B cell (primary cell): ENCODE measurements around the gene ICA1. TPM values are rescaled to one million over a fixed set of nuclear protein-coding genes. Genes with fewer than 3 reads are reported as not detected.

Experiments
- ATAC-seq: fragments of 200-7000 bp; cut with Tn5 transposase; one replicate; pipeline ENCODE4 v1.10.0; 2021; ENCODE audit warnings: low read depth, mild to moderate bottlenecking, moderate number of reproducible peaks, moderate library complexity
- CTCF ChIA-PET: fragments of 350-600 bp; sonication (Branson Sonifier 250); formaldehyde crosslinking; loops from one replicate; lab custom pipeline; 2021; ENCODE audit warnings: antibody characterized with exemption, inconsistent platforms; lab: Charles Lee
- POLR2A ChIA-PET: fragments of 350-600 bp; sonication (Branson Sonifier 250); formaldehyde crosslinking; loops from one replicate; lab custom pipeline; 2021; ENCODE audit warnings: antibody characterized with exemption; lab: Charles Lee
- DNase-seq: peaks from one replicate; pipeline ENCODE4 v3.0.0; 2013
- H2AFZ ChIP-seq: 2 replicates; pipeline ENCODE4 v1.6.1; 2012; ENCODE audit warnings: mild to moderate bottlenecking, low read depth, low read length; ENCODE audit not compliant: insufficient read depth, poor library complexity, severe bottlenecking
- H3K27ac ChIP-seq, 2 donors: 1 replicate in 1 of 2; 2 replicates in 1 of 2; pipeline ENCODE4 v1.5.1; 2012 to 2013; ENCODE audit warnings: low read length in 2 of 2, mild to moderate bottlenecking in 2 of 2, moderate library complexity in 1 of 2
- H3K27me3 ChIP-seq, 4 experiments: fragments of 200-600 bp in 1 of 4; sonication (generic) in 1 of 4; replicated peaks in 1 of 4; 1 replicate in 2 of 4; 2 replicates in 2 of 4; pipeline versions ENCODE4 v1.6.1 to v1.7.0; 2013 to 2016; ENCODE audit warnings: low read length in 3 of 4, mild to moderate bottlenecking in 2 of 4, mixed read lengths in 1 of 4, moderate library complexity in 1 of 4; ENCODE audit not compliant: insufficient read depth in 4 of 4, control insufficient read depth in 3 of 4; ENCODE audit errors: control extremely low read depth in 1 of 4
- H3K36me3 ChIP-seq, 2 experiments: replicated peaks in 1 of 2; 1 replicate in 1 of 2; 2 replicates in 1 of 2; pipeline versions ENCODE4 v1.6.1 to v1.7.1; 2013; ENCODE audit warnings: low read length in 1 of 2; ENCODE audit not compliant: insufficient read depth in 2 of 2, control insufficient read depth in 1 of 2; ENCODE audit errors: control extremely low read depth in 1 of 2, extremely low read depth in 1 of 2
- H3K4me1 ChIP-seq, 2 donors: fragments of 200-600 bp in 1 of 2; sonication (generic) in 1 of 2; 1 replicate in 1 of 2; 2 replicates in 1 of 2; pipeline versions ENCODE4 v1.5.1 to v1.6.1; 2013 to 2017; ENCODE audit warnings: low read length in 2 of 2; ENCODE audit not compliant: control insufficient read depth in 2 of 2, insufficient read depth in 2 of 2
- H3K4me2 ChIP-seq: replicated peaks from 2 replicates; pipeline ENCODE3; 2012; ENCODE audit warnings: mild to moderate bottlenecking, low read depth, low read length; ENCODE audit not compliant: poor library complexity, severe bottlenecking
- H3K4me3 ChIP-seq, 5 experiments: fragments of 200-600 bp in 1 of 5; sonication (generic) in 1 of 5; 1 replicate in 3 of 5; 2 replicates in 2 of 5; pipeline versions ENCODE4 v1.5.1 to v1.7.0; 2011 to 2016; ENCODE audit warnings: low read length in 4 of 5, mild to moderate bottlenecking in 4 of 5, low read depth in 2 of 5, control low read depth in 1 of 5, moderate library complexity in 1 of 5; ENCODE audit not compliant: insufficient read depth in 1 of 5; ENCODE audit errors: control extremely low read depth in 1 of 5, extremely low read depth in 1 of 5
- H3K79me2 ChIP-seq: fragments of 200-600 bp; sonication (generic); one replicate; pipeline ENCODE4 v1.6.0; 2016; ENCODE audit warnings: low read length; ENCODE audit not compliant: control insufficient read depth, insufficient read depth
- H3K9ac ChIP-seq: fragments of 200-600 bp; sonication (generic); 2 replicates; pipeline ENCODE4 v1.6.1; 2017; ENCODE audit warnings: mild to moderate bottlenecking, low read length, moderate library complexity
- H3K9me3 ChIP-seq, 3 donors: one replicate each; pipeline versions ENCODE4 v1.6.1 to v1.7.1; 2013; ENCODE audit warnings: low read length in 2 of 3; ENCODE audit not compliant: control insufficient read depth in 2 of 3, insufficient read depth in 1 of 3; ENCODE audit errors: control extremely low read depth in 1 of 3
- H4K20me1 ChIP-seq: 2 replicates; pipeline ENCODE4 v1.6.0; 2012; ENCODE audit warnings: mild to moderate bottlenecking, low read length; ENCODE audit not compliant: insufficient read depth, control insufficient read depth, poor library complexity, severe bottlenecking
- H3K27ac Mint-ChIP-seq: one replicate; pipeline ENCODE4 v1.8.0; 2021; ENCODE audit warnings: mixed read lengths
- H3K27me3 Mint-ChIP-seq: one replicate; pipeline ENCODE4 v1.8.0; 2021; ENCODE audit warnings: mixed read lengths
- H3K4me1 Mint-ChIP-seq: one replicate; pipeline ENCODE4 v1.8.0; 2021; ENCODE audit warnings: mixed read lengths
- H3K4me3 Mint-ChIP-seq: one replicate; pipeline ENCODE4 v1.8.0; 2021; ENCODE audit warnings: mixed read lengths
- H3K9me3 Mint-ChIP-seq: one replicate; pipeline ENCODE4 v1.8.0; 2022; ENCODE audit warnings: mixed read lengths; ENCODE audit not compliant: insufficient read depth
- EZH2 ChIP-seq: IDR thresholded peaks from 2 replicates; pipeline ENCODE4 v1.6.1; 2012; ENCODE audit warnings: borderline replicate concordance, low read depth, mild to moderate bottlenecking, moderate library complexity, low read length; ENCODE audit not compliant: insufficient read depth, poor library complexity, severe bottlenecking
- WGBS: methylation state at CpG from one replicate; pipeline ENCODE4 v1.1.5; 2013; ENCODE audit warnings: missing lambda C conversion rate; ENCODE audit not compliant: insufficient coverage; 5-methylcytosine and 5-hydroxymethylcytosine counted together
- intact Hi-C: fragments of 100-400 bp; cut with micrococcal nuclease; formaldehyde crosslinking; loops from one replicate; pipeline ENCODE4 v1.10.0; 2022
- polyA plus RNA-seq: library from polyadenylated mRNA; depleted of rRNA; stranded (reverse); fragments of >200 nt; gene quantifications from 2 replicates; pipeline ENCODE4 v1.2.3, GENCODE V29; 2012
- total RNA-seq, 2 donors: library from RNA; stranded (reverse); fragments of 120-200 nt in 1 of 2; gene quantifications; 1 replicate in 1 of 2; 2 replicates in 1 of 2; pipeline versions ENCODE4 v1.2.3 to v1.2.4, GENCODE V29; 2013 to 2022
- TF ChIP-seq, protein P1 (sequence below): fragments of 200-600 bp; IDR thresholded peaks from one replicate; pipeline ENCODE4 v1.8.0; 2022; ENCODE audit warnings: antibody characterized with exemption, mild to moderate bottlenecking

The ICA1 gene
- total and polyA plus RNA-seq, 2 donors (not counting 1 experiment from before 2014, with no cell fraction given), result 0.03 TPM; not detected in 1

- Mint-ChIP-seq H3K4me1 (no peaks in the 10 kb centered on the region), H3K27me3 (peaks cover 12% of the 10 kb centered on the region), H3K27ac (no peak overlapping the region), H3K4me3 (no peak overlapping the region), H3K9me3 (no peaks in the 10 kb centered on the region)
- H3K9me3 ChIP-seq, result no peaks in the 10 kb centered on the region
- TF ChIP-seq EZH2, result no peak
- TF ChIP-seq, protein P1, sequence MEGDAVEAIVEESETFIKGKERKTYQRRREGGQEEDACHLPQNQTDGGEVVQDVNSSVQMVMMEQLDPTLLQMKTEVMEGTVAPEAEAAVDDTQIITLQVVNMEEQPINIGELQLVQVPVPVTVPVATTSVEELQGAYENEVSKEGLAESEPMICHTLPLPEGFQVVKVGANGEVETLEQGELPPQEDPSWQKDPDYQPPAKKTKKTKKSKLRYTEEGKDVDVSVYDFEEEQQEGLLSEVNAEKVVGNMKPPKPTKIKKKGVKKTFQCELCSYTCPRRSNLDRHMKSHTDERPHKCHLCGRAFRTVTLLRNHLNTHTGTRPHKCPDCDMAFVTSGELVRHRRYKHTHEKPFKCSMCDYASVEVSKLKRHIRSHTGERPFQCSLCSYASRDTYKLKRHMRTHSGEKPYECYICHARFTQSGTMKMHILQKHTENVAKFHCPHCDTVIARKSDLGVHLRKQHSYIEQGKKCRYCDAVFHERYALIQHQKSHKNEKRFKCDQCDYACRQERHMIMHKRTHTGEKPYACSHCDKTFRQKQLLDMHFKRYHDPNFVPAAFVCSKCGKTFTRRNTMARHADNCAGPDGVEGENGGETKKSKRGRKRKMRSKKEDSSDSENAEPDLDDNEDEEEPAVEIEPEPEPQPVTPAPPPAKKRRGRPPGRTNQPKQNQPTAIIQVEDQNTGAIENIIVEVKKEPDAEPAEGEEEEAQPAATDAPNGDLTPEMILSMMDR, result no peak
- H4K20me1 ChIP-seq, result no peaks in the 10 kb centered on the region
- no peak overlapping the region for H3K4me2 ChIP-seq
- no peaks in the 10 kb centered on the region for H3K36me3 ChIP-seq
- no peak overlapping the region for H3K27ac ChIP-seq
- POLR2A ChIA-PET, result no interaction called here
- H3K79me2 ChIP-seq, result no peaks in the 10 kb centered on the region
- H3K4me3 ChIP-seq, result no peak overlapping the region
- intact Hi-C loops, result no loop called here
- H3K9ac ChIP-seq, result no peak overlapping the region
- H3K27me3 ChIP-seq, result peaks cover 0 to 3% (median 0%) of the 10 kb centered on the region in 4 experiments
- ATAC-seq (no peak), DNase-seq (no peak)
- no peak overlapping the region for H2AFZ ChIP-seq
- H3K4me1 ChIP-seq, result no peaks in the 10 kb centered on the region
- no CpG with 5 or more reads among the region's 1 CpG for WGBS
- CTCF ChIA-PET, result no interaction called here
These were observed 22.6 kb upstream of the ICA1 start for GRCh38 chr7:8284606-8285005.

DNA sequence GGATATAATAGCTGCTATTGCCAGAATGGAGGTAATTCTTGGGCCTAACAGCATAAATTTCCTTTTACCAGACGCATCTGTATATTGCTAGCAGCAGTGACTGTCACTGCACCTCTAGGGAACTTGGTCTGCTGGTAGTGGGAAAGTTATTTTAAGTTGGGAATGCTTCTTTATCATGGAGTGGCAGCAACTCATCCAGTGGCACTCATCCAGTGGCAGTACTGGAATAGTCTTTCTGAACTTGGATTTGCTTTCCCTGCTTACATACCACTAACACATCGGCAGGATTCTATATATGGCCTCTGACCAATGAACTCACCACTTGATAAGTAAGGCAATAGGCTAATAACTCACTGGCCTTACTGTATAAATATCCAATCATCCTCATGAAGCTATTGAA, 22.0 kb upstream of the ICA1 start:
- Histone ChIP-seq H3K79me2 (no peaks in the 10 kb centered on the region), H3K4me2 (no peak overlapping the region), H3K27me3 (no peaks in the 10 kb centered on the region), H3K4me3 (no peak overlapping the region), H3K36me3 (no peaks in the 10 kb centered on the region), H3K9me3 (no peaks in the 10 kb centered on the region), H3K4me1 (no peaks in the 10 kb centered on the region), H2AFZ (no peak overlapping the region), H3K9ac (no peak overlapping the region), H3K27ac (no peak overlapping the region), H4K20me1 (no peaks in the 10 kb centered on the region)
- CTCF ChIA-PET, result no interaction called here
- POLR2A ChIA-PET, result no interaction called here
- H3K27ac Mint-ChIP-seq, result no peak overlapping the region
- intact Hi-C loops, result no loop called here
- DNase-seq (no peak), ATAC-seq (no peak)
- WGBS, result no CpG with 5 or more reads among the region's 2 CpGs
- H3K27me3 Mint-ChIP-seq, result peaks cover 12% of the 10 kb centered on the region
- no peak overlapping the region for H3K4me3 Mint-ChIP-seq
- no peaks in the 10 kb centered on the region for H3K9me3 Mint-ChIP-seq
- TF ChIP-seq, protein P1, result no peak
- TF ChIP-seq EZH2, result no peak
- H3K4me1 Mint-ChIP-seq, result no peaks in the 10 kb centered on the region
